ENCODE measurements around the gene CRIP1. TPM values are rescaled to one million over a fixed set of nuclear protein-coding genes. Genes with fewer than 3 reads are reported as not detected.

The CRIP1 gene
- polyA plus RNA-seq, 2 of the 4 experiments (the other 2 are of a cell fraction), result 280 to 999 TPM

DNA sequence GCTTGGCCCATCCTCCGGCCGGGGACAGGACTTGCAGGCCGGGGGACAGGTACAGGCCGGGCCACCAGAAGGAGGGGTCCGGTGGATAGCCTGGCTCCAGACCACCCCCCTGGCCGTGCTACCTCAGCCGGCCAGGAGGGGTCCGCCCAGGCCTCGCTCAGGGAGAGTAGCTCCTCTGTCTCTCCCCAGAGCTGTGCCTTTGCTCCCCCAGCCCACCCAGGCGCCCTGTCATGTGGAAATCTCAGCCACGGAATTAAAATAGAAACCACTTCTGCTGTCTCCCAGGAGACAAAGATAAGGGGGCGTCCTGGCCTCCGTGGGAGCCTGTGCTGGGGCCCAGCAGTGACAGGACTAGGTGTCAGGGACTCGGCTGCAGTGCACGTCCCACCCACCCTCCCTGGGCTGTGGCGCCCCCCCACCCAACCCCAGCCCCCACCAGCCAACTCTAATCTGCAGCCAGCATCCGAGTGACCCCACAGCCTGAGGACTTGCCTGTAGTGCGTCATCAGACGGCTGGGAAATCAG lies 15.3 kb upstream of the CRIP1 start:
- FAIRE-seq, result no peak
- no peak overlapping the region for H3K4me2 ChIP-seq
- no peak for DNase-seq (ENCODE audit: low read depth in 1 of 2, low spot score in 1 of 2)
- H3K27ac ChIP-seq, result peak overlapping the region in 1 of 2 experiments; percentile 97; a peak in 1 of 6 replicates
- no peak overlapping the region for H3K4me3 ChIP-seq
- ChIA-PET POLR2A (interaction anchor here (1.2 to 2.8 kb wide), 2 partner anchors 10 to 18 kb away, joined by 3 to 17 read pairs; no protein-coding TSS in a partner anchor), CTCF (interaction anchor here (1.1 to 9.6 kb wide), 8 partner anchors 11 to 100 kb away, joined by 3 to 107 read pairs (median 12); partner anchors contain the start of gene TEDC1)
- WGBS (ENCODE audit: missing lambda C conversion rate), result 79% methylated on average over 16 of the region's 19 CpGs
- H3K4me1 ChIP-seq, result peaks cover 40% of the 10 kb centered on the region
- no peak for ATAC-seq
- TF ChIP-seq, protein P1, sequence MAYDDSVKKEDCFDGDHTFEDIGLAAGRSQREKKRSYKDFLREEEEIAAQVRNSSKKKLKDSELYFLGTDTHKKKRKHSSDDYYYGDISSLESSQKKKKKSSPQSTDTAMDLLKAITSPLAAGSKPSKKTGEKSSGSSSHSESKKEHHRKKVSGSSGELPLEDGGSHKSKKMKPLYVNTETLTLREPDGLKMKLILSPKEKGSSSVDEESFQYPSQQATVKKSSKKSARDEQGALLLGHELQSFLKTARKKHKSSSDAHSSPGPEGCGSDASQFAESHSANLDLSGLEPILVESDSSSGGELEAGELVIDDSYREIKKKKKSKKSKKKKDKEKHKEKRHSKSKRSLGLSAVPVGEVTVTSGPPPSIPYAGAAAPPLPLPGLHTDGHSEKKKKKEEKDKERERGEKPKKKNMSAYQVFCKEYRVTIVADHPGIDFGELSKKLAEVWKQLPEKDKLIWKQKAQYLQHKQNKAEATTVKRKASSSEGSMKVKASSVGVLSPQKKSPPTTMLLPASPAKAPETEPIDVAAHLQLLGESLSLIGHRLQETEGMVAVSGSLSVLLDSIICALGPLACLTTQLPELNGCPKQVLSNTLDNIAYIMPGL (CRISPR knock-in tag; IDR thresholded peaks at IDR 0.05; ENCODE audit: borderline replicate concordance), result no peak
- TF ChIP-seq HOXB13 (CRISPR knock-in tag; IDR thresholded peaks at IDR 0.05; ENCODE audit: low read depth), result no peak
- no peak for TF ChIP-seq BHLHE40 (IDR thresholded peaks at IDR 0.05; ENCODE audit: low read depth, low read length)
- TF ChIP-seq MAZ (IDR thresholded peaks at IDR 0.05; ENCODE audit: borderline replicate concordance, low read depth, low read length), result no peak
- no peak for TF ChIP-seq ZNF302 (CRISPR knock-in tag; IDR thresholded peaks at IDR 0.05)
- TF ChIP-seq ATOH8 (CRISPR knock-in tag; IDR thresholded peaks at IDR 0.05; ENCODE audit: low read depth), result no peak
- TF ChIP-seq CEBPB (IDR thresholded peaks at IDR 0.05), result no peak
- no peak for TF ChIP-seq POLR2A (IDR thresholded peaks at IDR 0.05; ENCODE audit: low read length)
- H3K9me3 ChIP-seq, result no peaks in the 10 kb centered on the region

DNA sequence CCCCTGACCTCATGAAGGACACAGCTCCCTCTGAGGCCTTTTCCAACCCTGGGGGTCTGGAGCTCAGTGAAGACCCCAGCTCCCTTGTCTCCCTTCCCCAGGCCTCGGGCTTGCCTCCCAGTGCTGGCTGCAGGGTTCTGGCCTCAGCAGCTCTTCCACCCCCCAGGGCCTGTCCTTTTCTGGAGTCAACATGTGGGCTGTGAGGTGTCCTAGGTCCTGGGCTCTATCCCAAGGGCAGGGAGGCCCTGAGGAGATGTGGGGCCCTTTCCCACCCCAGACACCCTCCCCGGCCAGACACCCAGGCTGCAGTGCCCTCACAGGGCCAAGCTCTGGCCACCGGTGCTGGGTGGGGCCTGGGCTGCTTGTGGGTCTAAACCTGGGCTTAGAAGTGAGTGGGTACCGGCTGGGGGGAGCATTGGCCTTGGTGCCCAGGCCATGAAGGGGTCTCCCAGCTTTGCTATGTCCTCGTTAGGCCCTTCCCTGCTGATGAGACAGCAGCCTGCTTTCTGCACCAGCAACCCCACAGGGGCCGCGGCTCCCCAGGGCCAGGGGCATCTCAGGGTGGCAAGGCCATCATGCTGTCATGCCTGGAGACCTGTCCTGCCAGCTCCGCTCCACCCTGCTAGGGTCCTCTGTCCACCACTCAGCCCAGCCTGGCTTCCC lies 14.7 kb upstream of the CRIP1 start:
- DNase-seq (ENCODE audit: low read depth in 1 of 2, low spot score in 1 of 2), result no peak
- H3K4me2 ChIP-seq, result no peak overlapping the region; the same call in 2 of the 3 replicates
- no peaks in the 10 kb centered on the region for H3K9me3 ChIP-seq
- peaks cover 46% of the 10 kb centered on the region for H3K4me1 ChIP-seq
- H3K4me3 ChIP-seq, result no peak overlapping the region
- CTCF ChIA-PET, result interaction anchor here (1.1 to 9.6 kb wide), 8 partner anchors 10 to 101 kb away, joined by 3 to 107 read pairs (median 13); partner anchors contain the start of gene TEDC1
- H3K27ac ChIP-seq, result peak overlapping the region in 1 of 2 experiments; percentile 97; a peak in 3 of 6 replicates
- POLR2A ChIA-PET, result interaction anchor here (1.2 to 2.8 kb wide), 2 partner anchors 9 to 18 kb away, joined by 3 to 17 read pairs; no protein-coding TSS in a partner anchor
- no peak for FAIRE-seq
- no peak for TF ChIP-seq USF2 (IDR thresholded peaks at IDR 0.05)
- TF ChIP-seq, protein P2, sequence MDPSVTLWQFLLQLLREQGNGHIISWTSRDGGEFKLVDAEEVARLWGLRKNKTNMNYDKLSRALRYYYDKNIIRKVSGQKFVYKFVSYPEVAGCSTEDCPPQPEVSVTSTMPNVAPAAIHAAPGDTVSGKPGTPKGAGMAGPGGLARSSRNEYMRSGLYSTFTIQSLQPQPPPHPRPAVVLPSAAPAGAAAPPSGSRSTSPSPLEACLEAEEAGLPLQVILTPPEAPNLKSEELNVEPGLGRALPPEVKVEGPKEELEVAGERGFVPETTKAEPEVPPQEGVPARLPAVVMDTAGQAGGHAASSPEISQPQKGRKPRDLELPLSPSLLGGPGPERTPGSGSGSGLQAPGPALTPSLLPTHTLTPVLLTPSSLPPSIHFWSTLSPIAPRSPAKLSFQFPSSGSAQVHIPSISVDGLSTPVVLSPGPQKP (IDR thresholded peaks at IDR 0.05; ENCODE audit: low read depth, low read length), result no peak
- no peak for TF ChIP-seq HES2 (IDR thresholded peaks at IDR 0.05)
- TF ChIP-seq NFE2L2 (conservative IDR thresholded peaks at IDR 0.05; ENCODE audit: low read length), result no peak
- TF ChIP-seq ZSCAN20 (CRISPR knock-in tag; IDR thresholded peaks at IDR 0.05), result no peak
- TF ChIP-seq EHF (CRISPR knock-in tag; IDR thresholded peaks at IDR 0.05), result no peak
- TF ChIP-seq CHD2 (IDR thresholded peaks at IDR 0.05; ENCODE audit: low read length, partially characterized antibody), result no peak
- no peak for ATAC-seq
- 100% methylated on average over 2 of the region's 8 CpGs for WGBS (ENCODE audit: missing lambda C conversion rate)

DNA sequence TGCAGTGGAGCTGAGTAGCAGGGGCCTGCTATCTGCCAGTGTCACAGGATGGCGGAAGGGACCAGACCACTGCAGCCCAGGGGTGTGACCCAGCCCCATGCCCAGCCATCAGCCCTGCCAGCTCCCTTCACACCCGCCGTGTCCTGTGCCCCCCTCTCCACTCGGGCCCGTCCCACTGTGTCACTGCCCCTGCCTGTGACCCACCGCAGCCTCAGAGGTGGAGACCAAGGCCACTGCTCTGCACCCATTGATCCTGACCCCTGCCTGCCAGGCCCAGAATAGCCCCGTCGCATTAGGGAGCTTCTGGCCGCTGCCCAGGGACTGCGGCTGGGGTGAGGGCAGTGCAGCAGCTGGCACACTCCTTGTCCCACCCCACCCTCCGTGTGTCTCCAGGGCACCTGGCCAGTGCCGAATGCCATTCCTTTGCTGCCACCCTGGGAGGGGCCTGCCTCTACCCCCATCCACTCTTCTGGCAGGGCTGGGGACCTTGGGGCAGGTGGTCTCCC lies 14.1 kb upstream of the CRIP1 start:
- ATAC-seq, result no peak
- POLR2A ChIA-PET, result interaction anchor here (1.2 to 2.8 kb wide), 2 partner anchors 9 to 17 kb away, joined by 3 to 17 read pairs; no protein-coding TSS in a partner anchor
- Histone ChIP-seq H3K4me3 (no peak overlapping the region), H3K4me2 (peak overlapping the region; percentile 99), H3K4me1 (peaks cover 49% of the 10 kb centered on the region), H3K9me3 (no peaks in the 10 kb centered on the region), H3K27ac (peak overlapping the region; percentile 84 to 97; a peak in 5 of 6 replicates)
- FAIRE-seq, result no peak
- CTCF ChIA-PET, result interaction anchor here (1.1 to 9.6 kb wide), 7 partner anchors 10 to 101 kb away, joined by 3 to 107 read pairs (median 8); partner anchors contain the start of gene TEDC1
- TF ChIP-seq CHD2 (IDR thresholded peaks at IDR 0.05; ENCODE audit: low read length, partially characterized antibody) (no peak), HOXA7 (CRISPR knock-in tag; IDR thresholded peaks at IDR 0.05) (no peak), MYC (IDR thresholded peaks at IDR 0.05; ENCODE audit: borderline replicate concordance, low read length) (no peak), KDM1A (IDR thresholded peaks at IDR 0.05; ENCODE audit: low read depth) (no peak)
- TF ChIP-seq, protein P2 (IDR thresholded peaks at IDR 0.05; ENCODE audit: low read depth, low read length), result no peak
- TF ChIP-seq, protein P3, sequence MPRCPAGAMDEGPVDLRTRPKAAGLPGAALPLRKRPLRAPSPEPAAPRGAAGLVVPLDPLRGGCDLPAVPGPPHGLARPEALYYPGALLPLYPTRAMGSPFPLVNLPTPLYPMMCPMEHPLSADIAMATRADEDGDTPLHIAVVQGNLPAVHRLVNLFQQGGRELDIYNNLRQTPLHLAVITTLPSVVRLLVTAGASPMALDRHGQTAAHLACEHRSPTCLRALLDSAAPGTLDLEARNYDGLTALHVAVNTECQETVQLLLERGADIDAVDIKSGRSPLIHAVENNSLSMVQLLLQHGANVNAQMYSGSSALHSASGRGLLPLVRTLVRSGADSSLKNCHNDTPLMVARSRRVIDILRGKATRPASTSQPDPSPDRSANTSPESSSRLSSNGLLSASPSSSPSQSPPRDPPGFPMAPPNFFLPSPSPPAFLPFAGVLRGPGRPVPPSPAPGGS (IDR thresholded peaks at IDR 0.05), result no peak
- no peak for DNase-seq (ENCODE audit: low read depth in 1 of 2, low spot score in 1 of 2)
- 62% methylated on average over 4 of the region's 12 CpGs for WGBS (ENCODE audit: missing lambda C conversion rate)
